ENCODE data around the gene BABAM2. TPM values are rescaled to one million over a fixed set of nuclear protein-coding genes. Genes with fewer than 3 reads are reported as not detected.
"Not testable (repeated sequence)": the region's sequence is repeated elsewhere in the genome, so short reads cannot be mapped to it uniquely, and the experiment has no call there.

BABAM2 gene
- total and polyA plus RNA-seq, 4 donors, result 17.2 to 53.8 (median 36.5) TPM

- Histone ChIP-seq H3K9me3 (ENCODE audit: control insufficient read depth, low read length) (no peaks in the 10 kb centered on the region), H3K36me3 (ENCODE audit: control insufficient read depth in 1 of 2, insufficient read depth in 2 of 2, low read length in 1 of 2) (no peaks in the 10 kb centered on the region), H3K4me1 (ENCODE audit: control insufficient read depth in 1 of 2, insufficient read depth in 2 of 2, low read length in 2 of 2) (no peaks in the 10 kb centered on the region), H3K4me3 (ENCODE audit: low read length in 2 of 2) (no peak overlapping the region), H3K27me3 (ENCODE audit: control insufficient read depth in 1 of 2, insufficient read depth in 2 of 2, low read length in 1 of 2) (no peaks in the 10 kb centered on the region), H3K27ac (ENCODE audit: low read depth in 1 of 2, low read length in 2 of 2) (no peak overlapping the region)
- intact Hi-C loops (cut with DNase I), result no loop called here
- no peak for ATAC-seq (ENCODE audit: low FRiP score)
- 89 to 90% methylated on average over 3 of the region's 3 CpGs for WGBS, 2 donors
- DNase-seq, result no peak
Observed at GRCh38 chr2:28011322-28011737, 120.8 kb downstream of the BABAM2 start.

GRCh38 chr2:28018474-28018873 is 127.9 kb downstream of the BABAM2 start:
- H3K9me3 ChIP-seq (ENCODE audit: control insufficient read depth, low read length); ATAC-seq (ENCODE audit: low FRiP score); intact Hi-C loops (cut with DNase I); H3K4me1 ChIP-seq (ENCODE audit: control insufficient read depth in 1 of 2, insufficient read depth in 2 of 2, low read length in 2 of 2); H3K27ac ChIP-seq (ENCODE audit: low read depth in 1 of 2, low read length in 2 of 2); H3K27me3 ChIP-seq (ENCODE audit: control insufficient read depth in 1 of 2, insufficient read depth in 2 of 2, low read length in 1 of 2); H3K36me3 ChIP-seq (ENCODE audit: control insufficient read depth in 1 of 2, insufficient read depth in 2 of 2, low read length in 1 of 2); H3K4me3 ChIP-seq (ENCODE audit: low read length in 2 of 2); DNase-seq: not testable (repeated sequence)
- 96% methylated on average over 2 of the region's 2 CpGs for WGBS, 2 donors

GRCh38 chr2:28019521-28019920 is 129.0 kb downstream of the BABAM2 start:
- H3K4me1 ChIP-seq (ENCODE audit: control insufficient read depth in 1 of 2, insufficient read depth in 2 of 2, low read length in 2 of 2); DNase-seq; H3K36me3 ChIP-seq (ENCODE audit: control insufficient read depth in 1 of 2, insufficient read depth in 2 of 2, low read length in 1 of 2); H3K4me3 ChIP-seq (ENCODE audit: low read length in 2 of 2); H3K9me3 ChIP-seq (ENCODE audit: control insufficient read depth, low read length); ATAC-seq (ENCODE audit: low FRiP score); intact Hi-C loops (cut with DNase I); H3K27me3 ChIP-seq (ENCODE audit: control insufficient read depth in 1 of 2, insufficient read depth in 2 of 2, low read length in 1 of 2); H3K27ac ChIP-seq (ENCODE audit: low read depth in 1 of 2, low read length in 2 of 2): not testable (repeated sequence)
- WGBS, 2 donors, result 42 to 48% methylated on average over 2 of the region's 2 CpGs

GRCh38 chr2:28021898-28022297 is 131.4 kb downstream of the BABAM2 start:
- intact Hi-C loops (cut with DNase I), result no loop called here
- H3K36me3 ChIP-seq (ENCODE audit: control insufficient read depth in 1 of 2, insufficient read depth in 2 of 2, low read length in 1 of 2), result no peaks in the 10 kb centered on the region
- 89 to 93% methylated on average over 9 of the region's 9 CpGs for WGBS, 2 donors

GRCh38 chr2:28025123-28025522 is 134.6 kb downstream of the BABAM2 start:
- DNase-seq (no peak), ATAC-seq (ENCODE audit: low FRiP score) (no peak)
- H3K27ac ChIP-seq (ENCODE audit: low read depth in 1 of 2, low read length in 2 of 2), result no peak overlapping the region
- WGBS, 2 donors, result 93 to 97% methylated on average over 4 of the region's 4 CpGs
- H3K4me3 ChIP-seq (ENCODE audit: low read length in 2 of 2), result no peak overlapping the region
- no peaks in the 10 kb centered on the region for H3K9me3 ChIP-seq (ENCODE audit: control insufficient read depth, low read length)
- no peaks in the 10 kb centered on the region for H3K27me3 ChIP-seq (ENCODE audit: control insufficient read depth in 1 of 2, insufficient read depth in 2 of 2, low read length in 1 of 2)
- no peaks in the 10 kb centered on the region for H3K4me1 ChIP-seq (ENCODE audit: control insufficient read depth in 1 of 2, insufficient read depth in 2 of 2, low read length in 2 of 2)
- intact Hi-C loops (cut with DNase I), result no loop called here
- no peaks in the 10 kb centered on the region for H3K36me3 ChIP-seq (ENCODE audit: control insufficient read depth in 1 of 2, insufficient read depth in 2 of 2, low read length in 1 of 2)

More at GRCh38 chr2:28021898-28022297, 131.4 kb downstream of the BABAM2 start:
- Histone ChIP-seq H3K4me3 (ENCODE audit: low read length in 2 of 2) (no peak overlapping the region), H3K9me3 (ENCODE audit: control insufficient read depth, low read length) (no peaks in the 10 kb centered on the region), H3K27me3 (ENCODE audit: control insufficient read depth in 1 of 2, insufficient read depth in 2 of 2, low read length in 1 of 2) (no peaks in the 10 kb centered on the region), H3K27ac (ENCODE audit: low read depth in 1 of 2, low read length in 2 of 2) (no peak overlapping the region), H3K4me1 (ENCODE audit: control insufficient read depth in 1 of 2, insufficient read depth in 2 of 2, low read length in 2 of 2) (no peaks in the 10 kb centered on the region)
- ATAC-seq (ENCODE audit: low FRiP score), result no peak
- DNase-seq, result no peak

- ATAC-seq (ENCODE audit: low FRiP score); H3K27me3 ChIP-seq (ENCODE audit: control insufficient read depth in 1 of 2, insufficient read depth in 2 of 2, low read length in 1 of 2); H3K9me3 ChIP-seq (ENCODE audit: control insufficient read depth, low read length); H3K36me3 ChIP-seq (ENCODE audit: control insufficient read depth in 1 of 2, insufficient read depth in 2 of 2, low read length in 1 of 2); H3K27ac ChIP-seq (ENCODE audit: low read depth in 1 of 2, low read length in 2 of 2); intact Hi-C loops (cut with DNase I); H3K4me1 ChIP-seq (ENCODE audit: control insufficient read depth in 1 of 2, insufficient read depth in 2 of 2, low read length in 2 of 2); DNase-seq; H3K4me3 ChIP-seq (ENCODE audit: low read length in 2 of 2): not testable (repeated sequence)
- 94% methylated on average over 2 of the region's 2 CpGs for WGBS, 2 donors
Observed at GRCh38 chr2:28026230-28026629, 135.7 kb downstream of the BABAM2 start.

- intact Hi-C loops (cut with DNase I), result no loop called here
- Histone ChIP-seq H3K36me3 (ENCODE audit: control insufficient read depth in 1 of 2, insufficient read depth in 2 of 2, low read length in 1 of 2) (no peaks in the 10 kb centered on the region), H3K4me3 (ENCODE audit: low read length in 2 of 2) (no peak overlapping the region), H3K27me3 (ENCODE audit: control insufficient read depth in 1 of 2, insufficient read depth in 2 of 2, low read length in 1 of 2) (no peaks in the 10 kb centered on the region), H3K27ac (ENCODE audit: low read depth in 1 of 2, low read length in 2 of 2) (no peak overlapping the region), H3K9me3 (ENCODE audit: control insufficient read depth, low read length) (no peaks in the 10 kb centered on the region), H3K4me1 (ENCODE audit: control insufficient read depth in 1 of 2, insufficient read depth in 2 of 2, low read length in 2 of 2) (peaks cover 2 to 4% of the 10 kb centered on the region in 2 donors)
- ATAC-seq (ENCODE audit: low FRiP score) (no peak), DNase-seq (no peak)
- 91 to 92% methylated on average over 7 of the region's 7 CpGs for WGBS, 2 donors
Observed at GRCh38 chr2:28028025-28028424, 137.5 kb downstream of the BABAM2 start.

- Histone ChIP-seq H3K4me1 (ENCODE audit: control insufficient read depth in 1 of 2, insufficient read depth in 2 of 2, low read length in 2 of 2) (peaks cover 2 to 4% of the 10 kb centered on the region in 2 donors), H3K4me3 (ENCODE audit: low read length in 2 of 2) (no peak overlapping the region), H3K9me3 (ENCODE audit: control insufficient read depth, low read length) (no peaks in the 10 kb centered on the region), H3K27me3 (ENCODE audit: control insufficient read depth in 1 of 2, insufficient read depth in 2 of 2, low read length in 1 of 2) (no peaks in the 10 kb centered on the region), H3K27ac (ENCODE audit: low read depth in 1 of 2, low read length in 2 of 2) (peak overlapping the region in 1 of 2 donors; percentile 57), H3K36me3 (ENCODE audit: control insufficient read depth in 1 of 2, insufficient read depth in 2 of 2, low read length in 1 of 2) (no peaks in the 10 kb centered on the region)
- WGBS, 2 donors, result 7 to 12% methylated on average over 2 of the region's 2 CpGs
- ATAC-seq (ENCODE audit: low FRiP score), result peak; percentile 67
- intact Hi-C loops (cut with DNase I), result no loop called here
- DNase-seq, result peak in 1 of 2 donors; percentile 57
Observed at GRCh38 chr2:28030600-28030999, 140.1 kb downstream of the BABAM2 start.

GRCh38 chr2:28032816-28033215 is 142.3 kb downstream of the BABAM2 start:
- WGBS, 2 donors, result 83 to 88% methylated on average over 4 of the region's 4 CpGs
- no peak for ATAC-seq (ENCODE audit: low FRiP score)

More at GRCh38 chr2:28032816-28033215, 142.3 kb downstream of the BABAM2 start:
- intact Hi-C loops (cut with DNase I), result no loop called here
- Histone ChIP-seq H3K36me3 (ENCODE audit: control insufficient read depth in 1 of 2, insufficient read depth in 2 of 2, low read length in 1 of 2) (no peaks in the 10 kb centered on the region), H3K27ac (ENCODE audit: low read depth in 1 of 2, low read length in 2 of 2) (no peak overlapping the region), H3K4me3 (ENCODE audit: low read length in 2 of 2) (no peak overlapping the region), H3K27me3 (ENCODE audit: control insufficient read depth in 1 of 2, insufficient read depth in 2 of 2, low read length in 1 of 2) (no peaks in the 10 kb centered on the region), H3K4me1 (ENCODE audit: control insufficient read depth in 1 of 2, insufficient read depth in 2 of 2, low read length in 2 of 2) (peaks cover 2 to 4% of the 10 kb centered on the region in 2 donors), H3K9me3 (ENCODE audit: control insufficient read depth, low read length) (no peaks in the 10 kb centered on the region)
- DNase-seq, result no peak
